ENCODE results near the gene USP17L17. TPM values are rescaled to one million over a fixed set of nuclear protein-coding genes. Genes with fewer than 3 reads are reported as not detected.
"Not testable (repeated sequence)": the region's sequence is repeated elsewhere in the genome, so short reads cannot be mapped to it uniquely, and the experiment has no call there.

The USP17L17 gene, protein sequence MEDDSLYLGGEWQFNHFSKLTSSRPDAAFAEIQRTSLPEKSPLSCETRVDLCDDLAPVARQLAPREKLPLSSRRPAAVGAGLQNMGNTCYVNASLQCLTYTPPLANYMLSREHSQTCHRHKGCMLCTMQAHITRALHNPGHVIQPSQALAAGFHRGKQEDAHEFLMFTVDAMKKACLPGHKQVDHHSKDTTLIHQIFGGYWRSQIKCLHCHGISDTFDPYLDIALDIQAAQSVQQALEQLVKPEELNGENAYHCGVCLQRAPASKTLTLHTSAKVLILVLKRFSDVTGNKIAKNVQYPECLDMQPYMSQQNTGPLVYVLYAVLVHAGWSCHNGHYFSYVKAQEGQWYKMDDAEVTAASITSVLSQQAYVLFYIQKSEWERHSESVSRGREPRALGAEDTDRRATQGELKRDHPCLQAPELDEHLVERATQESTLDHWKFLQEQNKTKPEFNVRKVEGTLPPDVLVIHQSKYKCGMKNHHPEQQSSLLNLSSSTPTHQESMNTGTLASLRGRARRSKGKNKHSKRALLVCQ
- not detected for total RNA-seq

DNA sequence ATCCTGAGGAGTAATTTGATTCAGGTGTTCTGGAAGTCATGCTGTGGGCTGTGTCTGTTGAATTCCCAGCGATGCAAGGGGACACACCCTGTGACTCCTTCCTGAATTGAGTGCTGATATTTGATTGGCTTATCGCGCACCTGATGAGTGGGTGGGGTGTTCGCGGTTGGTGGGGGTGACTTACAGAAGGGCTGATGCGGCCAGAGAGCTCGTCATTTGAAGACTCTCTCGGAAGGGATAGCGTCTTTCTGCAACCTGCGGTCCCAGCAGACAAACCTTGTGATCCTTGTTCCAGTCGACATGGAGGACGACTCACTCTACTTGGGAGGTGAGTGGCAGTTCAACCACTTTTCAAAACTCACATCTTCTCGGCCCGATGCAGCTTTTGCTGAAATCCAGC is at the start of gene USP17L17:
TSS of gene USP17L17 (plus strand) at position 301 of the 400 bp plus-strand sequence. CDS start at position 301, 0 bp downstream.
- H3K4me1 ChIP-seq; DNase-seq (ENCODE audit: extremely low spot score); H3K36me3 ChIP-seq; H3K27ac ChIP-seq (replicated peaks in 1 of 4); H3K4me3 ChIP-seq; intact Hi-C loops (cut with DNase I); H3K27me3 ChIP-seq; H3K9me3 ChIP-seq: not testable (repeated sequence)
- WGBS: 80% methylated on average over 6 of the region's 14 CpGs

DNA sequence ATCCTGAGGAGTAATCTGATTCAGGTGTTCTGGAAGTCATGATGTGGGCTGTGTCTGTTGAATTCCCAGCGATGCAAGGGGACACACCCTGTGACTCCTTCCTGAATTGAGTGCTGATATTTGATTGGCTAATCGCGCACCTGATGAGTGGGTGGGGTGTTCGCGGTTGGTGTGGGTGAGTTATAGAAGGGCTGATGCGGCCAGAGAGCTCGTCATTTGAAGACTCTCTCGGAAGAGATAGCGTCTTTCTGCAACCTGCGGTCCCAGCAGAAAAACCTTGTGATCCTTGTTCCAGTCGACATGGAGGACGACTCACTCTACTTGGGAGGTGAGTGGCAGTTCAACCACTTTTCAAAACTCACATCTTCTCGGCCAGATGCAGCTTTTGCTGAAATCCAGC is 33.3 kb upstream of the USP17L17 start, which contains the start of gene USP17L10:
TSS of gene USP17L10 (plus strand) at position 301 of the 400 bp plus-strand sequence. CDS start at position 301, 0 bp downstream.
- no CpG with 5 or more reads among the region's 13 CpGs for WGBS
- H3K27me3 ChIP-seq; DNase-seq (ENCODE audit: extremely low spot score); H3K4me1 ChIP-seq; H3K9me3 ChIP-seq; intact Hi-C loops (cut with DNase I); H3K36me3 ChIP-seq; H3K27ac ChIP-seq (replicated peaks in 1 of 4); H3K4me3 ChIP-seq: not testable (repeated sequence)

DNA sequence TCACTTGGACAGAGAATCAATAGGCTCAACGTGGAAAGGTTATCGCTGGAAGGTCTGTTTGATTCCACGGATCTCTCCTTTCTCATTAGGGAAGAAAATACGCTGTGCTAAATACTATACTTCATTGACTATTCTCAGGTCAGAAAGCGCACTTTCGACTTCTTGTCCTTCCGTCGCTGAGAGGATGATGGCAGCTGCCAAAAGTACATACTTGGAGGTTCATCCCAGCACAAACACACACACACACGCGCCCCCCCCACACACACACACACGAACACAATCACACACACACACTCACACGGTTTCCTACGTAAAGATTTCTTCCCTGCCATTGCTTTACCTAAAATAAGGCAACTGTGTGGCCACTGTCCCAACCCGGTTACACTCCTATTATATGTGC is 29.0 kb upstream of the USP17L17 start:
- H3K36me3 ChIP-seq; H3K4me3 ChIP-seq; H3K27me3 ChIP-seq; intact Hi-C loops (cut with DNase I); DNase-seq (ENCODE audit: extremely low spot score); H3K9me3 ChIP-seq; H3K27ac ChIP-seq (replicated peaks in 1 of 4); H3K4me1 ChIP-seq: not testable (repeated sequence)
- 75% methylated on average over 10 of the region's 14 CpGs for WGBS

DNA sequence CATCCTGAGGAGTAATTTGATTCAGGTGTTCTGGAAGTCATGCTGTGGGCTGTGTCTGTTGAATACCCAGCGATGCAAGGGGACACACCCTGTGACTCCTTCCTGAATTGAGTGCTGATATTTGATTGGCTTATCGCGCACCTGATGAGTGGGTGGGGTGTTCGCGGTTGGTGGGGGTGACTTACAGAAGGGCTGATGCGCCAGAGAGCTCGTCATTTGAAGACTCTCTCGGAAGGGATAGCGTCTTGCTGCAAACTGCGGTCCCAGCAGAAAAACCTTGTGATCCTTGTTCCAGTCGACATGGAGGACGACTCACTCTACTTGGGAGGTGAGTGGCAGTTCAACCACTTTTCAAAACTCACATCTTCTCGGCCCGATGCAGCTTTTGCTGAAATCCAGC is 28.6 kb upstream of the USP17L17 start, which contains the start of gene USP17L11:
TSS of gene USP17L11 (plus strand) at position 301 of the 400 bp plus-strand sequence. CDS start at position 301, 0 bp downstream.
- DNase-seq (ENCODE audit: extremely low spot score); H3K27me3 ChIP-seq; H3K4me1 ChIP-seq; H3K4me3 ChIP-seq; H3K36me3 ChIP-seq; intact Hi-C loops (cut with DNase I); H3K9me3 ChIP-seq; H3K27ac ChIP-seq (replicated peaks in 1 of 4): not testable (repeated sequence)
- no CpG with 5 or more reads among the region's 14 CpGs for WGBS

DNA sequence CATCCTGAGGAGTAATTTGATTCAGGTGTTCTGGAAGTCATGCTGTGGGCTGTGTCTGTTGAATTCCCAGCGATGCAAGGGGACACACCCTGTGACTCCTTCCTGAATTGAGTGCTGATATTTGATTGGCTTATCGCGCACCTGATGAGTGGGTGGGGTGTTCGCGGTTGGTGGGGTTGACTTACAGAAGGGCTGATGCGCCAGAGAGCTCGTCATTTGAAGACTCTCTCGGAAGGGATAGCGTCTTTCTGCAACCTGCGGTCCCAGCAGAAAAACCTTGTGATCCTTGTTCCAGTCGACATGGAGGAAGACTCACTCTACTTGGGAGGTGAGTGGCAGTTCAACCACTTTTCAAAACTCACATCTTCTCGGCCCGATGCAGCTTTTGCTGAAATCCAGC is 23.8 kb upstream of the USP17L17 start, which contains the start of gene USP17L12:
TSS of gene USP17L12 (plus strand) at position 301 of the 400 bp plus-strand sequence. CDS start at position 301, 0 bp downstream.
- WGBS: no CpG with 5 or more reads among the region's 13 CpGs
- not testable (repeated sequence) for H3K27me3 ChIP-seq

DNA sequence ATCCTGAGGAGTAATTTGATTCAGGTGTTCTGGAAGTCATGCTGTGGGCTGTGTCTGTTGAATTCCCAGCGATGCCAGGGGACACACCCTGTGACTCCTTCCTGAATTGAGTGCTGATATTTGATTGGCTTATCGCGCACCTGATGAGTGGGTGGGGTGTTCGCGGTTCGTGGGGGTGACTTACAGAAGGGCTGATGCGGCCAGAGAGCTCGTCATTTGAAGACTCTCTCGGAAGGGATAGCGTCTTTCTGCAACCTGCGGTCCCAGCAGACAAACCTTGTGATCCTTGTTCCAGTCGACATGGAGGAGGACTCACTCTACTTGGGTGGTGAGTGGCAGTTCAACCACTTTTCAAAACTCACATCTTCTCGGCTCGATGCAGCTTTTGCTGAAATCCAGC is 19.1 kb upstream of the USP17L17 start, which contains the start of gene USP17L13:
TSS of gene USP17L13 (plus strand) at position 301 of the 400 bp plus-strand sequence. CDS start at position 301, 0 bp downstream.
- intact Hi-C loops (cut with DNase I); H3K9me3 ChIP-seq; H3K4me3 ChIP-seq; H3K27me3 ChIP-seq; H3K4me1 ChIP-seq; H3K36me3 ChIP-seq; H3K27ac ChIP-seq (replicated peaks in 1 of 4); DNase-seq (ENCODE audit: extremely low spot score): not testable (repeated sequence)
- no CpG with 5 or more reads among the region's 14 CpGs for WGBS

More for the DNA sequence above, 23.8 kb upstream of the USP17L17 start, which contains the start of gene USP17L12:
- intact Hi-C loops (cut with DNase I); H3K36me3 ChIP-seq; H3K4me1 ChIP-seq; H3K9me3 ChIP-seq; H3K27ac ChIP-seq (replicated peaks in 1 of 4); H3K4me3 ChIP-seq; DNase-seq (ENCODE audit: extremely low spot score): not testable (repeated sequence)

DNA sequence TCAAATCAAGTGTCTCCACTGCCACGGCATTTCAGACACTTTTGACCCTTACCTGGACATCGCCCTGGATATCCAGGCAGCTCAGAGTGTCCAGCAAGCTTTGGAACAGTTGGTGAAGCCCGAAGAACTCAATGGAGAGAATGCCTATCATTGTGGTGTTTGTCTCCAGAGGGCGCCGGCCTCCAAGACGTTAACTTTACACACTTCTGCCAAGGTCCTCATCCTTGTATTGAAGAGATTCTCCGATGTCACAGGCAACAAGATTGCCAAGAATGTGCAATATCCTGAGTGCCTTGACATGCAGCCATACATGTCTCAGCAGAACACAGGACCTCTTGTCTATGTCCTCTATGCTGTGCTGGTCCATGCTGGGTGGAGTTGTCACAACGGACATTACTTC is 13.4 kb upstream of the USP17L17 start:
- WGBS: 86% methylated on average over 4 of the region's 8 CpGs
- H3K27ac ChIP-seq (replicated peaks in 1 of 4); H3K27me3 ChIP-seq; H3K4me3 ChIP-seq; H3K4me1 ChIP-seq; H3K36me3 ChIP-seq; H3K9me3 ChIP-seq; DNase-seq (ENCODE audit: extremely low spot score); intact Hi-C loops (cut with DNase I): not testable (repeated sequence)

DNA sequence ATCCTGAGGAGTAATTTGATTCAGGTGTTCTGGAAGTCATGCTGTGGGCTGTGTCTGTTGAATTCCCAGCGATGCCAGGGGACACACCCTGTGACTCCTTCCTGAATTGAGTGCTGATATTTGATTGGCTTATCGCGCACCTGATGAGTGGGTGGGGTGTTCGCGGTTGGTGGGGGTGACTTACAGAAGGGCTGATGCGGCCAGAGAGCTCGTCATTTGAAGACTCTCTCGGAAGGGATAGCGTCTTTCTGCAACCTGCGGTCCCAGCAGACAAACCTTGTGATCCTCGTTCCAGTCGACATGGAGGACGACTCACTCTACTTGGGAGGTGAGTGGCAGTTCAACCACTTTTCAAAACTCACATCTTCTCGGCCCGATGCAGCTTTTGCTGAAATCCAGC is 9.6 kb upstream of the USP17L17 start, which contains the start of gene USP17L15:
TSS of gene USP17L15 (plus strand) at position 301 of the 400 bp plus-strand sequence. CDS start at position 301, 0 bp downstream.
- H3K4me1 ChIP-seq; H3K27ac ChIP-seq (replicated peaks in 1 of 4); DNase-seq (ENCODE audit: extremely low spot score); H3K4me3 ChIP-seq; intact Hi-C loops (cut with DNase I); H3K27me3 ChIP-seq; H3K9me3 ChIP-seq; H3K36me3 ChIP-seq: not testable (repeated sequence)
- WGBS: no CpG with 5 or more reads among the region's 15 CpGs

DNA sequence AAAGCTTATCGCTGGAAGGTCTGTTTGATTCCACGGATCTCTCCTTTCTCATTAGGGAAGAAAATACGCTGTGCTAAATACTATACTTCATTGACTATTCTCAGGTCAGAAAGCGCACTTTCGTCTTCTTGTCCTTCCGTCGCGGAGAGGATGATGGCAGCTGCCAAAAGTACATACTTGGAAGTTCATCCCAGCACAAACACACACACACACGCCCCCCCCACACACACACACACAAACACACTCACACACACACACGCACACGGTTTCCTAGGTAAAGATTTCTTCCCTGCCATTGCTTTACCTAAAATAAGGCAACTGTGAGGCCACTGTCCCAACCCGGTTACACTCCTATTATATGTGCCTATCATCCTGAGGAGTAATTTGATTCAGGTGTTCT is 5.2 kb upstream of the USP17L17 start:
- peak; percentile 79 for DNase-seq (ENCODE audit: extremely low spot score)
- H3K4me1 ChIP-seq; H3K27me3 ChIP-seq; H3K36me3 ChIP-seq; H3K27ac ChIP-seq (replicated peaks in 1 of 4); H3K9me3 ChIP-seq; H3K4me3 ChIP-seq; intact Hi-C loops (cut with DNase I): not testable (repeated sequence)
- no CpG with 5 or more reads among the region's 12 CpGs for WGBS

DNA sequence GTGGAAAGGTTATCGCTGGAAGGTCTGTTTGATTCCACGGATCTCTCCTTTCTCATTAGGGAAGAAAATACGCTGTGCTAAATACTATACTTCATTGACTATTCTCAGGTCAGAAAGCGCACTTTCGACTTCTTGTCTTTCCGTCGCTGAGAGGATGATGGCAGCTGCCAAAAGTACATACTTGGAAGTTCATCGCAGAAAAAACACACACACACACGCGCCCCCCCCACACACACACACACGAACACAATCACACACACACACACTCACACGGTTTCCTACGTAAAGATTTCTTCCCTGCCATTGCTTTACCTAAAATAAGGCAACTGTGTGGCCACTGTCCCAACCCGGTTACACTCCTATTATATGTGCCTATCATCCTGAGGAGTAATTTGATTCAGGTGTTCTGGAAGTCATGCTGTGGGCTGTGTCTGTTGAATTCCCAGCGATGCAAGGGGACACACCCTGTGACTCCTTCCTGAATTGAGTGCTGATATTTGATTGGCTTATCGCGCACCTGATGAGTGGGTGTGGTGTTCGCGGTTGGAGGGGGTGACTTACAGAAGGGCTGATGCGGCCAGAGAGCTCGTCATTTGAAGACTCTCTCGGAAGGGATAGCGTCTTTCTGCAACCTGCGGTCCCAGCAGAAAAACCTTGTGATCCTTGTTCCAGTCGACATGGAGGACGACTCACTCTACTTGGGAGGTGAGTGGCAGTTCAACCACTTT is 4.4 kb downstream of the USP17L17 start, which contains the start of gene USP17L18:
TSS of gene USP17L18 (plus strand) at position 678 of the 728 bp plus-strand sequence. CDS start at position 678, 0 bp downstream.
- H3K4me1 ChIP-seq; H3K4me3 ChIP-seq; H3K9me3 ChIP-seq; H3K36me3 ChIP-seq; H3K27ac ChIP-seq (replicated peaks in 1 of 4); H3K27me3 ChIP-seq; intact Hi-C loops (cut with DNase I): not testable (repeated sequence)
- WGBS: 81% methylated on average over 11 of the region's 26 CpGs
- peak; percentile 92 for DNase-seq (ENCODE audit: extremely low spot score)

DNA sequence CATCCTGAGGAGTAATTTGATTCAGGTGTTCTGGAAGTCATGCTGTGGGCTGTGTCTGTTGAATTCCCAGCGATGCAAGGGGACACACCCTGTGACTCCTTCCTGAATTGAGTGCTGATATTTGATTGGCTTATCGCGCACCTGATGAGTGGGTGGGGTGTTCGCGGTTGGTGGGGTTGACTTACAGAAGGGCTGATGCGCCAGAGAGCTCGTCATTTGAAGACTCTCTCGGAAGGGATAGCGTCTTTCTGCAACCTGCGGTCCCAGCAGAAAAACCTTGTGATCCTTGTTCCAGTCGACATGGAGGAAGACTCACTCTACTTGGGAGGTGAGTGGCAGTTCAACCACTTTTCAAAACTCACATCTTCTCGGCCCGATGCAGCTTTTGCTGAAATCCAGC is 9.4 kb downstream of the USP17L17 start, which contains the start of gene USP17L19:
TSS of gene USP17L19 (plus strand) at position 301 of the 400 bp plus-strand sequence. CDS start at position 301, 0 bp downstream.
- H3K4me1 ChIP-seq; H3K36me3 ChIP-seq; H3K27me3 ChIP-seq; intact Hi-C loops (cut with DNase I); DNase-seq (ENCODE audit: extremely low spot score); H3K4me3 ChIP-seq; H3K9me3 ChIP-seq; H3K27ac ChIP-seq (replicated peaks in 1 of 4): not testable (repeated sequence)
- no CpG with 5 or more reads among the region's 13 CpGs for WGBS

DNA sequence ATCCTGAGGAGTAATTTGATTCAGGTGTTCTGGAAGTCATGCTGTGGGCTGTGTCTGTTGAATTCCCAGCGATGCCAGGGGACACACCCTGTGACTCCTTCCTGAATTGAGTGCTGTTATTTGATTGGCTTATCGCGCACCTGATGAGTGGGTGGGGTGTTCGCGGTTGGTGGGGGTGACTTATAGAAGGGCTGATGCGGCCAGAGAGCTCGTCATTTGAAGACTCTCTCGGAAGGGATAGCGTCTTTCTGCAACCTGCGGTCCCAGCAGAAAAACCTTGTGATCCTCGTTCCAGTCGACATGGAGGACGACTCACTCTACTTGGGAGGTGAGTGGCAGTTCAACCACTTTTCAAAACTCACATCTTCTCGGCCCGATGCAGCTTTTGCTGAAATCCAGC is 14.1 kb downstream of the USP17L17 start, which contains the start of gene USP17L20:
TSS of gene USP17L20 (plus strand) at position 301 of the 400 bp plus-strand sequence. CDS start at position 301, 0 bp downstream.
- H3K9me3 ChIP-seq; intact Hi-C loops (cut with DNase I); DNase-seq (ENCODE audit: extremely low spot score); H3K27me3 ChIP-seq; H3K36me3 ChIP-seq; H3K4me1 ChIP-seq; H3K27ac ChIP-seq (replicated peaks in 1 of 4); H3K4me3 ChIP-seq: not testable (repeated sequence)
- no CpG with 5 or more reads among the region's 15 CpGs for WGBS
